ENCODE measurements around the gene NUP210.
"Not testable (repeated sequence)": the region's sequence is repeated elsewhere in the genome, so short reads cannot be mapped to it uniquely, and the experiment has no call there.

Gene NUP210

GRCh38 chr3:13429631-13430291 is 9.6 kb upstream of the NUP210 start:
- DNase-seq (ENCODE audit: low spot score): no peak

DNA sequence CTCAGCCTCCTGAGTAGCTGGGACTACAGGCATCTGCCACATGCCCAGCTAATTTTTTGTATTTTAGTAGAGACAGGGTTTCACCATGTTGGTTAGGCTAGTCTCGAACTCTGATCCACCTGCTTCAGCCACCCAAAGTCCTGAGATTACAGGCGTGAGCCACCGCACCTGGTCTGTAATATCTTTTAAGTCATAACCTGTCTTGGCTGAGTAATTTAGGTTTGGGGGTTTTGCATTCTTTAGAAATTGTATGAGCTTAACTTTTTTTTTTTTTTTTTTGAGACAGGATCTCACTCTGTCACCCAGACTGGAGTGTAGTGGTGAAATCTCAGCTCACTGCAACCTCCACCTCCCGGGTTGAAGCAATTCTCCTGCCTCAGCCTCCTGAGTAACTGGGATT is 8.6 kb upstream of the NUP210 start:
- not testable (repeated sequence) for DNase-seq (ENCODE audit: low spot score)

- DNase-seq (ENCODE audit: low spot score): no peak
Measured at GRCh38 chr3:13427662-13428603, 7.8 kb upstream of the NUP210 start.

DNA sequence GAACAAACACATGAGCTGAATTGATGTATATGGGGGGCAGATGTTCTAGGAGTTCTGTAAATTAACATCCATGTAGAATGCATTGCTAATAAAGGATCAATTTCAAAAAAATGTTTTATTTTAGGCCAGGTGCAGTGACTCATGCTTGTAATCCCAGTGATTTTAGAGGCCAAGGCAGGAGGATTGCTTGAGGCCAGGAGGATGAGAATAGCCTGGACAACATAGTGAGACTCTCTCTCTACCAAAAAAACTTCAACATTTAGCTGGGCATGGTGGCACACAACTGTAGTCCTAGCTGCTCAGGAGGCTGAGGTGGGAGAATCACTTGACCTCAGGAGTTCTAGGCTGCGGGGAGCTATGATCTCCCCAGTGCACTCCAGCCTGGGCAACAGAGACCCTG is 6.5 kb upstream of the NUP210 start:
- DNase-seq (ENCODE audit: low spot score): no peak

- DNase-seq (ENCODE audit: low spot score): no peak
Measured at GRCh38 chr3:13425689-13426088, 5.6 kb upstream of the NUP210 start.

DNA sequence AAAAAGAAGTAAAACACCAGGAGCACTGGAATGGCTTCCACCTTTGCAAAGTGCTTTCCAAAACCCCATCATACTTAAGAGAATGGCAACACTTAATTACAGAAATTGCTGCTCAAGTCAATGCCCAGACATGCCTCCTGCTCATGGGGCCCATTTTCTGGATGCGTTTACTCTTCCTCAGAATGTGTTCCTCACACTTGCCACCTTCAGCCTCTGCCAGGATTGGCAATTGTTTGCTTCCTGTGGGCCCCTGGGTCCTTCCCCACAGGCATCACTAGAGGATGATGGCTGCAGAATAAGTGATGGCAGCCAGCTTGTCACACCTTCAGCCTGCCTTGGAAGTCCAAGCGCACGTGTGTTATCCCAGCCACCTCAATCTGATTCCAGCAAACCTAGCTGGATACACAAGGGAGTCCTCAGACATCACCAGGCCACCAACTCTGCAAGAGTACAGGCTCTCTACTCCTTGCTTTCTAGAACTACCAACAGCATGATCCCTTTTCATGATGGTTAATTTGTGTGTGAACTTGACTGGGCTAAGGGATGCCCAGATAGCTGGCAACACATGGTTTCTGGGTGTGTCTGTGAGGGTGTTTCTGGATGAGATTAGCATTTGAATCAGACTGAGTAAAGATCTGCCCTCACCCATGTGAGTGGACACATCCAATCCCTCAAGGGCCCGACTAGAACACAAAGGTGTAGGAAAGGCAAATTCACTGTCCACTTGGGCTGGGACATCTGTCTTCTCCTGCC is 4.9 kb upstream of the NUP210 start:
- DNase-seq (ENCODE audit: low spot score): no peak

DNA sequence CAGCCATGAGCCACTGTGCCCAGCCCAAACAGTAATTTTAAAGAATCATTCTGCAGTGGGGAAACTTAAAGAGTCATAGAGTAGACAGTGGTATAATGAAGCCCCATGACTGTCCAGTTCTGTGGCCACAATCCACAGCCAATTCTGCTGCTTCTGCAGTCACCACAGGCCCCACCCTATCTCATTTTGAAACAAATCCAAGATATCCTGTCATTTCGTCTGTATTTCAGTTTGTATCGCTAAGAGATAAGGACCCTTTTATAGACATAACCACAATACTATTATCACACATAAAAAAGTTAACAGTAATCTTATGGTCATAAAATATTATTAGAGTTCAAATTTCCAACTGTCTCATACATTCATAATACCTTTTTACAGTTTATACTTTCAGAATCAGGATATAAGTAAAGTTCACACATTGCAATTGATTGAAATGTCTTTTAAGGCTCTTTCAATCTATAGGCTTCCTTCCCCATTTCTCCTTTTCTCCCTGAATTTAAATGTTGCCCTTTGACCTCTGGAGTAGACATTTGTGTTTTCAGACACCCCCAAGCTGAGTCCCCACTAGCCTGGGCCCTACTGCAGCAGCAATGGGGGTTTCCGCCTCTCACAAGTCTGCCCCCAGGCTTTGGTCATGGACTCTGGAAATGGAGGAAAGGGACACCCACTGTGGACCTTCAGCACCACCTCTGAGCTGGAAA is 4.2 kb upstream of the NUP210 start:
- DNase-seq (ENCODE audit: low spot score): no peak

GRCh38 chr3:13420831-13421765 is 976 bp upstream of the NUP210 start:
- no peak for DNase-seq (ENCODE audit: low spot score)

DNA sequence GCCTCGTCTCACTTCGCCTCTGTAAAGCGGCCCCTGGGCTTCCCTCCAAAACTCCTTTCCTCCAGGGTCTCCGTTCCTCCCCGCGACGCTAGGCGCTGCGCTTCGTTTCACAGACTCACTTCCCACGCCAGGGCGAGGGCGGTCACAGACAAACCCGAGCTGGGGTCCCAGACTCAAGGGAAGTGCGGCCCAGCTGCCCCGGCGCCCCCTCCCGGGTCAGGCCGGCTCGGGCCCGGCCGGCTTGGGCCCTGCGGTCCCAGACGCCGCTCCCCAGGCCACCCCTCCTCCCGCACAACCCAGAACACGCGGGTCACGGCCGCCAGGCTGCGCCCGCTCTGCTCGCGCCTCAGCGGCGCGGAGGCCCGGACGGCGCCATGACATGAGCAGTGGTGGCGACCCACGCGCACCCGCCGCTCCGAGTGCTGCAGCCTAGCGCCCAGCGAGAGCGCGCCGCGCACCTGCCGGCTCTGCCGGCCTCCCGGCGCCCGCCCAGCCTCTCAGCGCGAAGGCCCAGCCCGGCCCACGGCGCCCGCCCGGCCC is 547 bp downstream of the NUP210 start:
- peak; percentile 41 for DNase-seq (ENCODE audit: low spot score)

DNA sequence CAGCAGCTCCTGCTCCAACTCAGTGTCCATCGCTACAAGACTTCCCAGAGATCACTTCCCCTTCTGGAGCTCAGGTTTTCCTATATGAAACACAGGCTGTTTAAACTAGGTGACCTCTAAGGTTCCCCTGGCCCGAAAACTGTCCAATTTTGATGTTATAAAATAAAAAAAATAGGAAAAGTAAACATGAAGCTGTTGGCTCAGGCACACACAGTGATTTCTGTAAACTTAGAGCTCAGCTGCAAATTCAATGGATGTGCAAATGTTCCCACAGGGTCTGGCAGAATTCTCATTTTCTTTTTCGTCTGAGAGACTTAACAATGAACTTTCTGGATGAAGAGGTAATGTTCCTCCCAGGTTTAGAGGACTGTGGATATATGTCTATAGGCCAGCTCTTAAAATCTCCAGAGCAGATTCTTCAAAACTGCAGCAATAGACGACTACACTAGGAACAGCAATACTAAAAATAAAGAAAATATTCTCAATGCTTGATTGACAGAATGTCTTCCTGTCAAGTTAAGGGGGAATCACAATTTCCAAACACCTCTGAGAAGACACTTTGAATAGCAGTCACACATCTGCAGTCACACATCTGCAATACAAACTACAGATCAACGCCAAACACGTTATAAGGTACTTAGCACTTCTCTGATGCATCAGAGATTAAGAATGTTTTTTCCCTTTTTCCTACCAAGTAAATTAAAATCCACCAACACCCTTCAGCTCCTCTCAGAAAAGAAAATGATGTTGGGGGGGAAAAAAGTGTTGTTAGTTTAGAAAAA is 2.8 kb downstream of the NUP210 start:
- no peak for DNase-seq (ENCODE audit: low spot score)

DNA sequence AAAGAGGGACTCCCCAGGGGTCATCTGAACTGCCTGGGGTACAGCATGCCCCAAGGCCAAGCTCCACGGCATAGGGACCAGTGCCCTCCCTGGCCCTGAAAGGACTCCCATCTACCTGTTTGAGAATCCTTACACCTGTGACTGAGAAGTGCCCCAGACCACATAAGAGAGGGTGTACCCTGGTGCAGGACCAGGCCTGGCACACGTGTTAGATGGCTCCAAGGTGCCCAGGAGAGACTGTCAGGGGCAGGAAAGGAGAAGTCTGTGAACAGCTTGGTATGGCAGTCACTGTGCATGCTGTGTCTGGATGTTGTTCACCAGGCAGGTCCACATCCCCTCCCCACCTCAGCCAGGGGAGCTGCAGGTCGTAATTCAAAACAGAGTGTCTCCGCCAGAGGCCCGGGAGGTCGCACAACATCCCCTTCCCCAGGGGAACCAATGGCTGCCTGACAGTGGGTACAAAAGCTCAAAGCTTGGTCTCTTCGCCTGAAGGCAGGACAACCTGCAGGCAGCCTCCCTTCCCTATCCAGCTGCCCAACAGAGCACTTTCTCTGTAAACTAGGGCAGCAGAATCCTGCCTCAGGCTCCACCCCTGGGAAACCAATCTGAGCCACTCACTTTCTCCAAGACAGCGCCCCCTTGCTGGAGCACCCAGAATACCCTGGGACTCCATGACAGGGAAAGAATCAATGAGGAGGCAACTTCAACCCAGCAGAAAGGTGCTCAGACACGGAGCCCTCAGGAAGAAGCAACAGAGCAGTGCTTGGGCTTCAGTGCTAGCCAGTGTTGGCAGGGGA is 3.9 kb downstream of the NUP210 start:
- DNase-seq (ENCODE audit: low spot score): peak; percentile 32

DNA sequence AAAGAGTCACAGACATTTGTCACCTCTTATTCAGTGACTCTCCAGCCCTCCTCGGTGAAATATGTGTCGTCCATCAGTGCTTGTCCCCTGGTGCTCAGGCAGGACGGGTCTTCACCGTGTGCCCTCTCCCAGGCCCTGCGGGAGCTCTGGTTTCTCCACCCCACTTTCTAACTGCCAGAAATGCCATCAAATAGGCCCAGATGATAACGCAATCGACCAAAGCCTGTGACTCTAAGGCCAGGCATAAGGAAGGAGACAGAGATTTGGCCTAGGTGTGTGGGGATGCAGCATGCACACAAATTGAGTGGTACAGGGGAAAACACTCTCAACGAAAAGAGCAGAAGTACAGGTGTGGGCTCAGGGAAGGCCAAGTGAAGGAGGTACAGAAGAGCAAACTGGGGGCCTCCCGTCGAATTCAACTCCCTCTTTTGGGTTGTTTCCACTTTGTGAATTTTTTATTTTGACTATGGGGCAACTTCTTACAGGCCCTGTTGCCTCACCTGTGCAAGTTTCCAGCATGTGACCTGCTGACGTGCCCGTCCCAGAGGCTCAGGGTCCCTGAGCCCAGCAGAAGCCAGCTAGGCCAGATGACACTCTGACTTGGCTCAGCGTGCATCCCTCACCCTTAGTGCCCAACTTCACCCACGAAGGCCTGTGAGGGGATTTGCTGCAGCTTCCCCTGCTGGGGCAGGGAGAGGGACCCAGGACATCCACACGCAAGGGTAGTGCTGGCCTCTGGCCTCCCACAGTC is 4.7 kb downstream of the NUP210 start:
- no peak for DNase-seq (ENCODE audit: low spot score)

DNA sequence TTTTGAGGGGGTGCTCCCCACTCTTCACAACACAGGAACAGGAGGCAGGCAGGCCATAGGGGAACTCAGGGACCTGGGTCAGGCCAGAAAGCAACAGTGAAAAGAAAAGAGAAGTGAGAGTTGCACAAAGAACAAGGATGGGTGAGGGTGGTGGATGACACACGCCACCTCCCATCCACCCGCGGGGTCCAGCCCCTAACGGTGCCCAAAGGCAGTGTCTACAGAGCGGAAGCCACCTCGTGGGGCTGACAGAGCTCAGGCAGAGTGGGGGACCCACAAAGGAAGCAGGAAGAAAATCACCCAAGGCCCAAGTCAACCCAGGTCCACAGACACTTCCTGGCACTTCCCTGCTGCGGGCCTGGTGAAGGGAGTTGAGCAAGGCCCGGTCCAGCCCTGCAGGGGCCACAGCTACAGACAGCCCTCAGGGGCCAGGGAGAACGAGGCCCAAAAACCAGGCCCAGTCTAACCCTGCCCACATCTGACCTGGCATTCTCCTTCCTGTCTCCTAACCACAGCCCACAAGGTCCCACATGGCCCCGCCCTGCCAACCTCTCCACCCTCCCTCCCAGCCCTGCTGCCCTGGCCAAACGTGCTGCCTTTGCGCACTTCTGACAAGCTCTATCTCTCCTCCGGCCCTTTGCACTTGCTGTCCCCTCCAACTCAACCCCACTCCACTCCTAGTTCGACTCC is 5.9 kb downstream of the NUP210 start:
- no peak for DNase-seq (ENCODE audit: low spot score)

GRCh38 chr3:13411186-13411860 is 8.8 kb downstream of the NUP210 start:
- DNase-seq (ENCODE audit: low spot score): no peak

DNA sequence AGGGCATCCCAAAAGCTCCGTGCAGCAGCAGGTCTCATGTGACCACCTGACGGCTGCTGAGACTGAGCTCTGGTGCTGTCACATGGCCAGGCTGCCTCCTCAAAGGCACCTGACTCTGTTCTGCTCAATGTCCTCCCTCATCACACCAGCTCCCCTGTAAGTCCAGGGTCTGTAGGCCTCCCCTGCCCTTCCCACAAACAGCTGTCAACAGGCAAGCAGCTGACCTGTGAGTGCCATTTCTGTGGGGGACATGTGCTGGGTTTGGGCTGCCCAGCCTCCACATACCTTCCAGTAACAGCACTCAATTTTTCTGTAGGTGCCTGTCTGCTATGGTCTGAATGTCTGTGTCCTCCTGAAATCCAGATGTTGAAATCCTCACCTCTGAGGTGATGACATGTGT is 11.2 kb downstream of the NUP210 start:
- DNase-seq (ENCODE audit: low spot score): no peak

DNA sequence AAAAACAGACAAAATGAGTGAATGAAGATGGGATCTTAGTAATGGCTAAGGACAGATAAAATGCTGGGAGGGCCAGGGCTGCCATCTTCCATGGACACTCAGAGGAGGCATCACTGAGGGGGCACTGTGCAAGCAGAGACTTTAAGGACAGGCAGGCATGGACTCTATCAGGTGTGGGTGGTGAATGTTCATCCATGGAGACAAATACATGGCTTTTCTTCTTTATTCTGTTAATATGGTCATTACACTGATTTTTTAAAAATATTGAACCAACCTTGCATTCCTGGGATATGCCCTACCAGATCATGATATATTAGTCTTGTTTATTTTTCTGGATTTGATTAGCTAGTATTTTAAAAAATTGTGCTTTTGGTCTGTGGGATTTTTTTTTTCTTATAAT is 12.2 kb downstream of the NUP210 start:
- no peak for DNase-seq (ENCODE audit: low spot score)

DNA sequence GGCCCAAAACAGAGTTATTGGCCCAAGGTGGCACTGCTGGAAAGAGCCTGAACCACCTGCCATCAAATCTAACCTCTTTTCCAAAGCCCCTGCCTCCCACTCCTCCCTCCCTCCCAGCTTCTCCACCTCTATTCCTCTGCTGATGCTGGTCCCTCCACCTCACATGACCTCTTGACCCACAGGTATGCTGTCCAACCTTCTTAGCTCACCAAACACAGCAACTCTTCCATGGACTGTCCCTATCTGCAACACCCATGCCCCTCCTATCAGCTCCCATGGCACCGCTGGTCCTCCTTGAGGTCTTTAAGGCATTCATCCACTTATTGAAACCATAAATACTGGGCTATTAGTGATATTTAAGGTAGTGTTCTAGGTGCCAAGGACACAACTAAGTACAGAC is 12.6 kb downstream of the NUP210 start:
- no peak for DNase-seq (ENCODE audit: low spot score)
